Stimulated activated CD4-positive, alpha-beta T cell treated with anti-CD3 and anti-CD28 coated beads, Interleukin-4, amount 100 ng/mL, for 24 hours (primary cell): ENCODE results near the gene TRPV2.
"Not testable (repeated sequence)": the region's sequence is repeated elsewhere in the genome, so short reads cannot be mapped to it uniquely, and the experiment has no call there.

Experiments
- DNase-seq: peaks from one replicate; pipeline ENCODE4 v3.0.0-alpha.2; 2020

Gene TRPV2

DNA sequence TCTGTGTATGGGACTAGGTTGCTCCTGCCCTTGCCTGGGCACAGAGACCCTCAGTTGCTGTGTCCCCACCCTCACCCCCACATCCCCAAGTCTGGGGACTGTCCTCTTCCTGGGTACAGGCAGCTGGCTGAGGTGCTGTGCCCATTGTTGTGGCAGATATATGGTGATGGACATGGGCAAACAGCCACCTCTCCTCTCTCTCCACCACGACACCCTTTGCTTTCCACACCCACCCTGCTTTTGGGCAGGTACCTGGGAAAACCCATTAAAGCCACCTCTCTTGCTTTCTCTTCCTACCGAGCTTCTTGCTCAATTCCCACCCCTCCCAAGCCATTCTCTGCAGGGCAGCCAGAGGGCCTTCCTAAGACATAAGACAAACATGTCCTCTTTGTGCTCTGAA is 21.7 kb downstream of the TRPV2 start:
- DNase-seq: no peak

DNA sequence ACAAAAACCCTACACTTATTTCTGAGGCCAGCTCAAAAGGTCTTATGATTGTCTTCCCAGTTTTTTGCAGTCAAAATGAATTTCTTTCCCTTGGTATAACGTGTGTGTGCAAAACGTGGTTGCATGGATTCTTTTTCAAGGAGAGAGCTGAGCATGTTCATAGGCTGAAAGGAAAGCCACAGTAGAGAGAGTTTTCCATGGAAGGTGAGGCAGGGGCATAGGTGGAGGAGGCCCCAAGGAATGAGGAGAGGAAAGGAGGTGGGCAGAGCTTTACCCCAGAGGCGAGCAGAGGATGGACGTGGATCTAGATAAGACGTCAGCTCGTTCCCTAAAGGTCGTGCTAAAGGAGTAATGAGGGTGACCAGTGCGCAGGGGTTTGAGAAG is 22.8 kb downstream of the TRPV2 start:
- no peak for DNase-seq

DNA sequence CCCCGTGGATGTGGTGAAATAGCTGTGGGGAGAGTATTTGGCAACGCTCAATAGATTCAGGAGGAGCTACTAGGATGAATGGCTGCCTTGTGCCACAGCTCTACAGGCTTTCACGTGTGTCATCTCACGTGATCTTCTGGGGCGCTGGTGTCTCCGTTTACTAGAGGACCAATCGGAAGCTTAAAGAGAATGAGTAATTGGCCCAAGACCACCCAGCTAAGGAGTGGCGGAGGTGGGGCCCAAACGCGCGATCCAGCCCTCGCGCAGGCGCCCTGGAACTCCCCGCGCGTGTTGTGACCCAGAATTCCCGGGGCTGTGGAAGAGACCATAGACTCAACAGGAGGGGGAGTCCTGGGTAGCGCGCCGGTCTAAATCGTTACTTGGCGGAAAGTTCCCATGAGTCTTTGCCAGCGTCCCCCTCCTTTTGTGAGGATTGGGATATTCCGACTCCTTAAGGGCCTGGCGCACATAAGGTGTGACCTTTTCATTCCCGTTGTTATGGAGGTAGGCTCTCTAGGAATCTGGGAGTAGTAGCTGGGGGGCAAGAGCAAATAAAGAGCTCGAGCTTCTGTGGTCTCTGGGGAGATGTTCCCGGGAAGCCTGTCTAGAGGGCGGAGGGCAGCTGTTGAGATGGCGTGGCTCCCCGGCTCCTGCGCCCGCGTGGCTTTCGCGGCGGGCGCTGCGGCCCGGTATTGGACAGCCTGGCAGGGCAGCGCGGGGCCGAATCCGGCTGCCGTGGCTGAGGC is 23.4 kb downstream of the TRPV2 start:
- peak; percentile 97 for DNase-seq

DNA sequence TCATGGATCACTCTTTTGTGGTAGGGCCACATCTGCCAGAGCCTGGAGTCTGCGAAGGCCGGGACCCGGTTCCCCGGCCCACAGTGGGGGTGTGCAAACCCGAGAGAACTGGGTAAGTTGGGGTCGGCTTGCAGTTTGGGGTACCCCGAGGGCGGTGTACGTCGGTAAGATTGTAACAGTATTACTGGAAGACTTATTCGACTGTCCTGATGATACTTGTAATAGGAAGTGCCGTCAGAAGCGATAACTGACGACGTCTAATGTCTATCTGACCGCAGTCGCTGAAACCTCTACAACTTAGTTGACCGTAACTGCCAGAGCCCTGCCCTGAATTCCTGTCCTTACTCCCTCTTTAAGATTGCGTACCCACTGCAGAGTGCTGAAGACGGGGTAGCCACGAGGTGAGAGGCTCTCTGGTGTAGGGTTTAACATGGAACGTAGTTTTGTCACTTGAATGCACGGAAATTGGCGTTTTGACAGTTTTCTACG is 24.0 kb downstream of the TRPV2 start:
- no peak for DNase-seq

DNA sequence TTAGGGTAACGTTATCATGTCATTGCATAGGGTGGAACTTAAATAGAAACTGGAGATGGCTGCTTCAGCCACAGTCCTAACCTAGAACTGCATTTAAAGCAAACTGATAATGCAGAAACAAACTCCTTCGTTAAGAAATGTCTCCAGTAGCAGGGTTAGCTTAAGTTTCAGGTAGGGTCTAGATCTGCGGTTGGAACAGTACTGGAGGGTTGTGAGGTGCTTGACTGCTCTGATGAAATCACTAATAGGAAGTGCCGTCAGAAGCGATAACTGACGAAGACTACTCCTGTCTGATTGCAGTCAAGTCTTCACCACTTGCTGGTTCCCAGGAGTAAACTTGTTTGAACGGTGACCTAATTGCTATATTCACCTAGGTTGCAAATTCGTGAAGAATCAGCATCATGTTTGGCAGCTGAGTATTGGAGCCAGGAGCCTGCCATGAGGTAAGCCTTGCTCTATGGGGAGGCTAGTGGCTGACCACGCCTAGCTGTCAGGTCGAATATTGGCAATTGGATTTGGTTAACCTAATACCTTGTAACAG is 24.5 kb downstream of the TRPV2 start:
- DNase-seq: no peak

DNA sequence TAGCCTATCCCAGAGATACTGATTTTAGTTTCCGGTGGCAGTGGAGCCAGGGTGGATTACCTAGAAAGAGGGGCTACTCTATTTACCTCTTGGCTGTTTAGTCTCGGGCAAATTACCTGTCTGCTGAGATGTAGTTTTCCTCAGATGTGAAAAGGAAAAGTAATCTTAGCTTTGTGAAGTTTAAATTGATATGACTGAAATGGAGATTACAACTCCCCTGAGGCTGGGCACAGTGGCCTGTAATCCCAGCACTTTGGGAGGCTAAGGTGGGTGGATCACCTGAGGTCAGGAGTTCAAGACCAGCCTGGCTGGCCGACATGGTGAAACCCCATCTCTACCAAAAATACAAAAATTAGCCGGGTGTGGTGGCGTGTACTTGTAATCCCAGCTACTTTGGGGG is 25.0 kb downstream of the TRPV2 start:
- not testable (repeated sequence) for DNase-seq

DNA sequence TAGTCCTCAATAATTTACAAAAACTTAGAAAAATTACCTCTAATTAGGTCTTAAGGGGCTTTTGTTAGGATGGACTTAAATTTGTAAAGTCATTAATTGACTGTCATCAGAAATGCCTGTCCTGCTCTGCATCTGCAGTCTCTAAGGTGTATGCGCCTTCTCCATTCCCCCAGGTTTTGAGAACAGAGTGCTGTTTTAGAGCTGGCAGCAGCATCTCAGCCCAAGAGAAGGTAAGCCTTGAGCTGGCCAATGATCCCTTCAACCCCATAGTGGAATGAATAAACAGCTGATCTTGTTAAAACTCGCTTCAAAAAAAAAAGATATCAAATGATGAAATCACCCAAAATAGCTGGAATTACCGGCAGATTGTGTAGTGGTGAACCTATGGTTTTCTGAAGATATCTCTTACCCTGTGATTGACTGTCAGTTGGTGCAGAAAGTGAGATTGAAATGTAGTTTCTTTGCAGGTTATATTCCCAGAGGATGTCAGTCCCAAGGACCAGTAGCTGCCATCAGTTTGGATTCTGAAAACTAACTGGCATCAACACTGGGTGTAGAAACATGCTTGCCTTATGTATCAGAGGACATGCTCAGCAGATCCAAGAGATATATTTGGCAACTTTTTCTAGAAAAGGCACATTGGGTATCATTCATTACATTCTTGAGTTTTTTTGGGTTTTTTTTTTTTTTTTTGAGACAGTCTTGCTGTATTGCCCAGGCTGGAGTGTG is 25.7 kb downstream of the TRPV2 start:
- no peak for DNase-seq

DNA sequence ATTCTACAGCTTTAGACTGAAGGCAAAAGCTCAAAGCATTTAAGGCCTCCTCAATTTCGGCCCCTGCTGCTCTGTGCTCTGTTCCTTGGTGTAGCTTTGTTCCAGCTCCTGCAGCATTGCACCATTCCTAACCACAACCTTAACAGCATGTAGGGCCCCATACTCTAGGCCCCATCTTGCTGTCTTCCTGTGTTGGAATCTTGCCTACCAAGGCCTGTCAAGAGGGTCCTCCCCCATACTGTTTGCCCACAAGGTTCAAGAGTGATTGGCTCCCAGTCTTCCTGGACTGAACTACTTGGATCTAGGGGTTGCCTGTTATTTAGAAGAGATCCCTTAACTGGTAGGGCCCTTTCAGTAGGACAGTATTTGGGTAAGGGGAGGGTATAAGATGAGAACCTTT is 26.8 kb downstream of the TRPV2 start:
- no peak for DNase-seq

DNA sequence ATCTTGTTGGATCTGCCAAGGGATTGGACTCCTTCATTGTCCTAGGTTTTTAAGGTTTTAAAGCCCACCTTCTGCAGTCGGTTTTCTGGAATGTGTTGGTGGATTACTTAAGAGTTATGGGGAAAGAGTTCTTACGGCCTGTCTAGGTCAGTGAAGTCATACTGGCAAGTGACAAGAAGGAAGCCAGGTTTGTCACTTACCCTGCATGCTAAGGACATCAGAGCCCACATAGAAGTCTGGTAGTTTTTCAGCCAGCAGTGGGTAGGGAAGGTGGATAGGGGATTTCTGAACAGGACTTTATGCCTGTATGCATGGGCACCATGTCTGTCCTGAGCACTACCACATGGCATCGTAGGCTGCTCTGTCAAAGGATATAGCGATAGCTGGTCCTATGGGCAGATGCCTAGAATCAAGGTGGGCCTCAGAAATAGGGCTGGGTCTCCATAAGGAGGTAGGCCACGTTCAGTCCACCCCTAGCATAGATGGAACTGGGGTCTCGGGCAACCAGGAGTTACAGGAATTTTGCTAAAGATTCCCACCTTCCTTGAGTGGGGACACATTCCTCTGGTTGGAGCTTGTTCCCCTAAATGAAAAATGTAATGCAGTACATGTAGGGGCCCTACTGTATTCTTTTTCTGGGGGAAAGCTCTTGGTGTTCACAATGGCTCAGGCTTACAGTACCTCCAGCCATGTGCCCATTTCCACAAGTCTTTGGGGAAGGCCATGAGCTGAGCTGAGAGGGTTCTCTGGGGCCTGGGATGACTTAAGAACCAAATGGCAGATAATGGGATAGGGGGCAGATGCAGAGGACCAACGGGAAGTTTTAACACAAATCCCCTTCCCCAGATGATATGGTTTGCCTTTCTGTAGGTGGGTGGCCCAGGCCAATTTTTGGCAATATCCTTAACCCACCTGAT is 27.5 kb downstream of the TRPV2 start:
- no peak for DNase-seq

DNA sequence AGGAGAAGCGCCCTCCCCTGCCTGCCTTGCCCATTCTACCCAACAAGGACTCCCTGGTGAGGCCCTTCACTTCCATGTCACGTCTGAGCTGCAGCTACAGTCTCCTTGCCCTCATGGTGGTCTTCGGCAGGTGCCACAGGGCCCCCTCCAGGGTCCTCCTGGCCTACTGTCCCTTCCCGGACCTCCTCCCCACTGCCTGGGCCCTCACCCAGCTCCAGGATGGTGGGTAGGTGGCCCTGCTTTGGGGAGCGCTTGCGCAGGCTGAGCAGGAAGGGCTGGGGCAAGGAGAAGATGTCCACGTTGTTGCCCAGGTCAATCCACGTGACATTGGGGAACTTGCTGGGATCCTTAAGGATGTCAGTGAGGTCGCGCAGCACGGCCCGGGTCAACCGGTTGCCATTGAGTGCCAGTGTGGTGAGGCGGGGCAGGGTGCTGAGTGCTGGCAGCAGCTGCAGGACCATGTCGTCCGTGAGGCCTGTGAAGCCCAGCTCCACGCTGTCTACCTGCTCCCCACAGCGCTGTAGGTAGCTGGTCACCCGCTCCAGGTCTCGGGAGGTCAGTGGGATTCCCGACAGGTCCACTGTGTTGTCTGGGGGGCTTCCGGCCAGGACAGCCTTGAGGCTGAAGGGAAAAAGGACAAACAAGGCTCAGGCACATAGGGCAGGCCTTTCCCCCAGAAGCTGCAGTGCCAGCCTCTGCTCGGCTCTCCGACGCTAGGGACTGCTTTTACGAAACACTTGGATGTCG is 28.3 kb downstream of the TRPV2 start:
- DNase-seq: no peak

DNA sequence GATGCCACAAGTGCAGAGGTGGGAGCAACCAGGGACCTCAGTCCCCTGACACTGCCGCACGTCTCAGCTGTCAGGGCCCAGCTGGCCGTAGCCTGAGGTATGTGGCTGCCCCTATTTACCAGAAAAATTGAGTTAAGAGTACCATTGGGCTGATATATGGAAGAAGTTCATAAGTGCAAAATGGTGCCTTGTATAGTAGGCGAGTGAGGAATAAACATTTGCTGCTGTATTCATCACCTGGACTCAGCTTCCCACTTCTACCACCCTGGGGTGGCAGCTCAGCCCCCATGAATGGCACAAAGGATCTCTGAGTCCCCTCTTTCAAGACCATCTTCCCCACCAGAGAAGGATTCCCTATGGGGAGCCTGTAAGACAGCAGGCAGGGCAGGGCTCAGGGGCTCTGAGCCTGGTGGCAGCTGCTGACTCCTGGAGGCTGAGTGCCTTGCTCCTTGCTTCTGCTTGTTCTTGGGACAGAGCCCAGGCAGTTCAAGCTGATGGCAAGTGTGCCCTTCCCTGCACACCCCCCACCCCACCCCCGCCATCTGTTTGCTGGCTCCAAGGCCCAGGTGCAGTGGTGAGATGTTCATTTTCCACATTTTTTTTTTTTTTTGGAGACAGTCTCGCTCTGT is 29.0 kb downstream of the TRPV2 start:
- no peak for DNase-seq

DNA sequence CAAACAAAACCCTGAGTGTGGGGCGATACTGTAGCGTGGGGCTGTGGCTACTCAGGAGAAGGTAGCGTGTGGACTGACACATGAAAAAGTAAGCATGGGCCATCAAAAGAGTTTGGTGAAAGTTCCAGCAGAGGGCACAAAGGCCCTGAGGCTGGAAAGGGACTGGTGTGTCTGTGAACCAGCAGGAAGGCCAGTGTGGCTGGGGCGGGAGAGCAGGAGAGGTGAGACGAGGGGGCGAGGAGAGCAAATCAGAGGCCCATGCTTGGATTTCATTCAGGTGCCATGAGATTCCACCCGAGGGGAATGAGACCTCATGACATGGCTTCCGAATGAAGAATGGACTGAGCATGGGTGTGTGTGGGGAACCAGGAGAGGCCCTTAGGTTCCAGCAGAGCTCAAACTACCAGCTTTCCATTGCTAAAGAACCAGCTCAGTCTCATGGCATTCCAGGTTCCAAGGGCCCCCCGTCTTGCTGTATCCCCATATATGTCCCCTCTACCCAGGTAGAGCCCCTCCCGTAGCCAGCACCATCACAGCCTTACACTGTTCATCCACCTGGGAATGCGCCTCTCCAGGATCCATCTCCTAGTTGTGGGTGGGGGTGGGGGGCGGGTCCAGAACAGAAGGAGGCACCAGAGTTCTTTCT is 31.1 kb downstream of the TRPV2 start:
- DNase-seq: no peak

DNA sequence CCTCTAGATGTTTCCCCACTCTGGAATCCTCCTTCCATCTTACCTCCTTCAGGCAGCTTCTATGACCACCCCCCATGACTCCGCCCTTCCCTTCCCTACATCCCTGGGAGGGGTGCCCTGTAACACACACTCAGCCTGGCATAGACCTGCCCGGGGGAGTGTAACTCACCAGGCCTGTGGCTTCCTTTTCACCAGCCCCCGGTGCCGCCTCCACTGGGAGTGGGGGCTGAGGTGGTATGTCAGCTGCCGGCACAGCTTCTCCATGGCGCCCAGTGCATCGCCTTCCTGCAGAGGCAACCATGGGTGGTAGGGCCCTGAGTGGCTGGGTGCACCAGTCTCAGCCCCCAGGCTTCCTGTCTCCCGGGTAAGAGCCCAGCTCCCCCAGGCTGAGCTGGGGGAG is 32.3 kb downstream of the TRPV2 start:
- no peak for DNase-seq

DNA sequence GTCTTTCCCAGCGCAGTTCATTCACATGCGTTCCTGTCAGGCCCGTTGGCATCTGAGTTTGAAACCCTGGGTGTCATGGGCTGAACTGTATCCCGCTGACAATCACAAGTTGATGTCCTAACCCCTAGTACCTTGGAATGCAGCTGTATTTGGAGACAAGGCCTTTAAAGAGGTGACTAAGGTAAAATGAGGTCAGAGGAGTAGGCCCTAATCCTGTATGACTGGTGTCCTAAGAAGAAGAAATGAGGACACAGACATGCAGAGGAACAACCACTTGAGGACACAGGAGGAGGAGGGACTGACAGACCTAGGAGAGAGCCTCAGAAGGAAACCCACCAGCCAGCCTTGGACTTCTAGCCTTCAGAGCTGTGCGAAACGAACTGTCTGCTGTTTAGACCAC is 33.1 kb downstream of the TRPV2 start:
- DNase-seq: no peak

DNA sequence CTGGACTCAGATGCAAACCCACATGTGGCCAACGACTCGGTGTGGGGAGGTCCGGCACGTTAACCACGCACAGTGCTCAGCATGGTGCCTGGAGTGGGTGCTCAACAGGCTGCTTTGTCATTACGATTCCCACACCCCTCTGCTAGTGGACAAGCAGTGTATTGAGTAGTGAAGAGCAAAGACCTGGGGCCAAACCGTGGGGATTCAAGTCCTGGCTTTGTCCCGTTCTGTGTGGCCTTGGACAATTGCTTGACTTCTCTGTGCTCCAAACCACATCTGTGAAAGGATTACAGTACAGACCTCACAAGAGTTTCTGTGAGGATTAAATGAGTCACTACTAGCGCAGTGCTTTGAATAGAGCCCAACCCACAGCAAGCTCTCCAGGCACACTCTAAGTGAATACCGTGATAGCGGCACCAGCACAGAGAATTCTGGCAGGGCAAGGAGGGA is 33.8 kb downstream of the TRPV2 start:
- no peak for DNase-seq

DNA sequence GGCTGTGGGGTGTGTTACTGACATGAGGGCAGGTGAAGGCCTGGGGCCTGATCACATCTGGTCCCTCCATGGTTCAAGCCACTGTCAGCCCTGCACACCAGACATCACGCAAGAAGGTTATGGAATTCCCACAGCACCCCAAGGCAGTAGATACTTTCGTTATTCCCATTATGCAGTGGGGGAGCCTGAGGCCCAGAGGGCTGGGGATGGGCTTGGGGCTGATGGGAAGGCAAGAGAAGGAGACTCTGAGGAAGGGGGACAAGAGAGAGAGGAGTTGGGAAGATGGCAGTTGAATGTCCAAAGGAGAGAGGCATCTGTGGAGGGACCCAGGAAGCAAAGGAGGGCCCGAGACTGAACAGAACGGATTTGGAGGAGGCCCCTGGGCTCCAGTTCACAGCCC is 34.7 kb downstream of the TRPV2 start:
- no peak for DNase-seq

DNA sequence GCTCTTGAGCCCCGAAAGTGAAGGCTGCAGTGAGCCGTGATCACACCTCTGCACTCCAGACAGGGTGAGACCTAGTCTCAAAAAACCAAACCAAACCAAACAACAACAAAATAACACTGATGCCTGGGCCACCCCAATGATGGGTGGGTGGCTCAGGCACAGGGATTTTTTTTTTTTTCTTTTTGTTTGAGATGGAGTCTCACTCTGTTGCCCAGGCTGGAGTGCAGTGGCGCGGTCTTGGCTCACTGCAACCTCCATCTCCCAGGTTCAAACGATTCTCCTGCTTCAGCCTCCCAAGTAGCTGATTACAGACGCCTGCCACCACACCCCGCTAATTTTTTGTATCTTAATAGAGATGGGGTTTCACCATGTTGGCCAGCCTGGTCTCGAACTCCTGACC is 36.9 kb downstream of the TRPV2 start:
- DNase-seq: not testable (repeated sequence)

DNA sequence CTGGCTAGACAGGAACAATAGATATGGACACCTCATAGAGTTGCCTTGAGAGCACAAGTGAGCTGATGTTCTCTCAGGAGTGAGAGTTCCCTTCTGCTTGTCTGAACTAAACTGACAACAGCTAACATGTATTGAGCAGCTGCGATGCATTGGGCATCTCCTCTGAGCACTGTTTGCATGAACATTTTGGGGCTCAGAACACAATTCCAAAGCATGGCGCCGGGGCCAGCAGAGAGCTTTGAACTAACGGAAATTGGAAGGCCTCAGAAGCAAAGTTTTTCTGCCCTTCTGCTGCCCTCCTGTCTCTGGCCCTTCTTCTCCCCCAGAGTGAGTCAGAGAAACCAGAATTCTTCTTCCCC is 38.1 kb downstream of the TRPV2 start:
- no peak for DNase-seq

DNA sequence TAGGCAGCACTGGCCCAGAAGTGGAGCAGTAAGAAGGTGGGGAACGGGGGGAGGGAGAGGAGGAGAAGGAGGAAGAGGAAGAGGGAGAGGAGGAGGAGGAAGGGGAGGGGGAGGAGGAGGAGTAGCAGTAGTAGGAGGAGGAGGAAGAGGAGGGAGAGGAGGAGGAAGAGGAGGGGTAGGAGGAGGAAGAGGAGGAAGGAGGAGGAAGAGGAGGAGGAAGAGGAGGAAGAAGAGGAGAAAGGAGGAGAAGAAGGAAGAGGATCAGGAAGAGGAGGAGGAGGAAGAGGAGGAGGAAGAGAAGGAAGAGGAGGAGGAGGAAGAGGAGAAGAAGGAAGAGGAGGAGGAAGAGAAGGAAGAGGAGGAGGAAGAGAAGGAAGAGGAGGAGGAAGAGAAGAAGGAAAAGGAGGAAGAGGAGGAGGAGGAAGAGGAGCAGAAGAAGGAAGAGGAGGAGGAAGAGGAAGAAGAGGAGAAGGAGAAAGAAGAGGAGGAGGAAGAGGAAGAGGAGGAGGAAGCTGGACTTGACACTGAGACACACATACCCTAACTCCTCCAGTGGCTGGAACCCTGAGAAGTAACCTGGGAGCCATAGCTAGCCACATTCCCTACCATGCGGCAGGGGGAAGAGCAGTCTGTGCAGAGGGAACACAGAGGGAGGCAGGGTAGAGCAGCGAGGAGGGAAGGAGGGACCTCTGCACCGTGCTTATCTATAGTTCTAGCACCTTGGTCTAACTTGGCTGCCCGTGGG is 40.8 kb downstream of the TRPV2 start:
- no peak for DNase-seq

DNA sequence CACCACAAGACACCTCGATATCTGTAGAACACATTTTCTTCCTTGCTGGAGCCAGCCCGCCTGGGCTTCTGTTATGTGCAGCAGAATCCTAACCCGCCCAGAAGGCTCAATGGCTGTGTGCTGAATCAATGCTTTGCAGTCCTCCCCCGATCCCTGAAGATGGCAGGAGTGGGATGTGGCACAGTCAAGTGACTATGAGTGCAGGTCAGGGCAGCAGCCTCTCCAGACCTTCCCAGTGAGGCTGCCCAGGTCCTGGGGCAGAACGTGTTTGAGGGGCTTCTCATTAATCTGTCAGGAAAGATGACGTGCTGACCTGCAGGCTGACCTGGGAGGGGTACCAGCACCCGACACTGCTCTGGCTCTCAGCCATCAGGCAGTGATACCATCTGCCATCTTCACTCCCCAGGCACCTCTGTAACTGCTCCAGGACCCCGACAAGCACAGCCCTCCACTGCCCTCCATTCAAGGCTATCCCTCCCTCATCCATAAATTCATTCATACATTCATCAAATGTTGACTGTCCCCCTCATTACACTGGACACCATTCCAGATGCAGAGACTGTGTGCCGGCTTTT is 41.5 kb downstream of the TRPV2 start:
- no peak for DNase-seq
